ENCODE data around the gene SPACA6.

SPACA6 gene

GRCh38 chr19:51653162-51653561 lies 40.0 kb upstream of the SPACA6 start:
- CTCF ChIA-PET, result no interaction called here
- no peak for TF ChIP-seq CTCF (conservative IDR thresholded peaks at IDR 0.05; ENCODE audit: low read depth)
- POLR2A ChIA-PET (ENCODE audit: low non-redundant PET), result no interaction called here
- DNase-seq (ENCODE audit: low spot score), result no peak
- H3K27ac ChIP-seq, result no peak overlapping the region

GRCh38 chr19:51654783-51655182 lies 38.3 kb upstream of the SPACA6 start:
- ChIA-PET CTCF (interaction anchor here (1.5 kb wide), 1 partner anchor 182 kb away, joined by 5 read pairs; no protein-coding TSS in a partner anchor), POLR2A (ENCODE audit: low non-redundant PET) (interaction anchor here (0.6 kb wide), 1 partner anchor 180 kb away, joined by 3 read pairs; no protein-coding TSS in a partner anchor)
- TF ChIP-seq CTCF (conservative IDR thresholded peaks at IDR 0.05; ENCODE audit: low read depth), result no peak
- no peak overlapping the region for H3K27ac ChIP-seq
- no peak for DNase-seq (ENCODE audit: low spot score)

- CTCF ChIA-PET, result interaction anchor here (0.6 to 1.3 kb wide), 9 partner anchors 8 to 480 kb away, joined by 3 to 4 read pairs (median 3); no protein-coding TSS in a partner anchor
- POLR2A ChIA-PET (ENCODE audit: low non-redundant PET), result no interaction called here
- H3K27ac ChIP-seq, result no peak overlapping the region
- TF ChIP-seq CTCF (conservative IDR thresholded peaks at IDR 0.05; ENCODE audit: low read depth), result peak; percentile 33; the same call in 1 of the 2 replicates
- peak; percentile 29 for DNase-seq (ENCODE audit: low spot score)
These were observed 32.0 kb upstream of the SPACA6 start for GRCh38 chr19:51660975-51661600.

- CTCF ChIA-PET, result interaction anchor here (0.6 kb wide), 1 partner anchor 75 kb away, joined by 3 read pairs; no protein-coding TSS in a partner anchor
- POLR2A ChIA-PET (ENCODE audit: low non-redundant PET), result no interaction called here
- no peak overlapping the region for H3K27ac ChIP-seq
- DNase-seq (ENCODE audit: low spot score), result no peak
- no peak for TF ChIP-seq CTCF (conservative IDR thresholded peaks at IDR 0.05; ENCODE audit: low read depth)
These were observed 29.5 kb upstream of the SPACA6 start for GRCh38 chr19:51663650-51664049.

GRCh38 chr19:51664131-51664530 lies 29.0 kb upstream of the SPACA6 start:
- CTCF ChIA-PET, result no interaction called here
- no peak overlapping the region for H3K27ac ChIP-seq
- no peak for TF ChIP-seq CTCF (conservative IDR thresholded peaks at IDR 0.05; ENCODE audit: low read depth)
- POLR2A ChIA-PET (ENCODE audit: low non-redundant PET), result no interaction called here
- no peak for DNase-seq (ENCODE audit: low spot score)

GRCh38 chr19:51664997-51665396 lies 28.1 kb upstream of the SPACA6 start:
- TF ChIP-seq CTCF (conservative IDR thresholded peaks at IDR 0.05; ENCODE audit: low read depth), result peak; percentile 12; the same call in 1 of the 2 replicates
- ChIA-PET POLR2A (ENCODE audit: low non-redundant PET) (no interaction called here), CTCF (no interaction called here)
- H3K27ac ChIP-seq, result no peak overlapping the region
- no peak for DNase-seq (ENCODE audit: low spot score)
